Neutrophil (primary cell): Measurements from ENCODE around the gene OGDHL.

Source experiments
- H3K27ac ChIP-seq: fragments of 200-600 bp; sonication (generic); 2 replicates; pipeline ENCODE4 v1.5.1; 2016; ENCODE audit warnings: mild to moderate bottlenecking, moderate library complexity
- H3K27me3 ChIP-seq: fragments of 200-600 bp; sonication (generic); 2 replicates; pipeline ENCODE4 v1.6.0; 2016; ENCODE audit warnings: mild to moderate bottlenecking
- H3K36me3 ChIP-seq: fragments of 200-600 bp; sonication (generic); 2 replicates; pipeline ENCODE4 v1.5.1; 2017
- H3K4me1 ChIP-seq, 2 experiments: fragments of 200-600 bp in 1 of 2; sonication (generic) in 1 of 2; 1 replicate in 1 of 2; 2 replicates in 1 of 2; pipeline versions ENCODE4 v1.5.1 to v1.6.1; 2013 to 2016; ENCODE audit warnings: low read depth in 1 of 2, low read length in 1 of 2, mild to moderate bottlenecking in 1 of 2, moderate library complexity in 1 of 2; ENCODE audit not compliant: control insufficient read depth in 1 of 2, insufficient read depth in 1 of 2
- H3K4me3 ChIP-seq, 2 experiments: fragments of 200-600 bp in 1 of 2; sonication (generic) in 1 of 2; 1 replicate in 1 of 2; 2 replicates in 1 of 2; pipeline ENCODE4 v1.5.1; 2013 to 2016; ENCODE audit warnings: low read depth in 1 of 2, low read length in 1 of 2, mild to moderate bottlenecking in 1 of 2, moderate library complexity in 1 of 2
- H3K9me3 ChIP-seq: fragments of 200-600 bp; sonication (generic); 2 replicates; pipeline ENCODE4 v1.5.1; 2016
- CTCF ChIP-seq: fragments of 200-600 bp; sonication (generic); IDR thresholded peaks from 2 replicates; pipeline ENCODE4 v1.5.1; 2016; ENCODE audit warnings: antibody characterized with exemption

The OGDHL gene

GRCh38 chr10:49769692-49770091 is 7.6 kb upstream of the OGDHL start:
- H3K9me3 ChIP-seq = no peaks in the 10 kb centered on the region
- H3K27ac ChIP-seq = no peak overlapping the region
- H3K4me3 ChIP-seq = no peak overlapping the region
- no peaks in the 10 kb centered on the region for H3K4me1 ChIP-seq
- no peaks in the 10 kb centered on the region for H3K36me3 ChIP-seq
- TF ChIP-seq CTCF = no peak
- H3K27me3 ChIP-seq = peaks cover 97% of the 10 kb centered on the region

DNA sequence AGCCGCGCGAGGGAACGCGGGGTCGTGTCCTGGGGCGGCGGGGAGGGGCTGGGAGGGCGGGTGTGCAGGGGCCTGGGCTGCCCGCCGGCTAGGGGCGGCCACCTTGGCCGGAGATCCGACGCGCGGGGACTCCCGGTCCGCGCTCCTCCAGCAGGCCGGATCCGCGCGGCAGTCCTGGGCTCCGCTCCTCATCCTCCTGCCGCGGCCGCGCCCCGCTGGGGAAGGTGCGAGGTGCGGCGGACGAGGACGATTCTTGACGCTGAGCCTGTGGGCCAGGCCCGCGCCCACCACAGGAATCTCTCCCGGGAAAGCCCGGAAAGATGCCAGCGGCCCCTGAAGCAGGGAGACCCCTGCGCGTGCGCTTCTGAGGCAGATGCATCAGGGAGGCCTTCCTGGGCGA is 6.6 kb upstream of the OGDHL start:
- no peaks in the 10 kb centered on the region for H3K36me3 ChIP-seq
- H3K9me3 ChIP-seq = no peaks in the 10 kb centered on the region
- no peaks in the 10 kb centered on the region for H3K4me1 ChIP-seq
- TF ChIP-seq CTCF = no peak
- no peak overlapping the region for H3K4me3 ChIP-seq
- peaks cover 99% of the 10 kb centered on the region for H3K27me3 ChIP-seq
- H3K27ac ChIP-seq = no peak overlapping the region

DNA sequence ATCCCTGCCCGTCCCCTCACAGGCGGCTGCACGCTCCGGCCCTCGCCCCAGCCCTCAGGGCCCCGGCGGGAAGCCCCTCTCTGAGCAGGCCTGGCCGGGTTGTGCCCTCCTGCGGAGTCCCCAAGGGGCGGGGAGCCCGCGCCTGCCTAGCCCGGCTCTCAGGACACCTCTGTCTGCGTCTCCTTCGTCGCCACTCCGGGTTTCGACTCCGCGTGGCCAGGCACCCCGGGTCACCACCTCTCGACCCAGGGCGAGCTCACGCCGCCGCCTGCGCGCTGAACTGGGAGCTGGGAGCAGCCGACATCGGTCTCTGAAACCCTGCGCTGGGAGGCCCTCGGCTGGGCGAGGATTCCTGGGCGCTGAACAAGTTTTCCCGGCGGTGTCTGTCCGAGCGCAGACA is 6.2 kb upstream of the OGDHL start:
- Histone ChIP-seq H3K27ac (no peak overlapping the region), H3K4me3 (no peak overlapping the region), H3K4me1 (no peaks in the 10 kb centered on the region), H3K27me3 (peaks cover 99% of the 10 kb centered on the region), H3K9me3 (no peaks in the 10 kb centered on the region), H3K36me3 (no peaks in the 10 kb centered on the region)
- TF ChIP-seq CTCF = no peak

- H3K4me3 ChIP-seq = no peak overlapping the region
- H3K9me3 ChIP-seq = no peaks in the 10 kb centered on the region
- no peaks in the 10 kb centered on the region for H3K36me3 ChIP-seq
- no peaks in the 10 kb centered on the region for H3K4me1 ChIP-seq
- peaks cover 99% of the 10 kb centered on the region for H3K27me3 ChIP-seq
- no peak overlapping the region for H3K27ac ChIP-seq
- TF ChIP-seq CTCF = no peak
Observed at GRCh38 chr10:49767752-49768151, 5.6 kb upstream of the OGDHL start.

DNA sequence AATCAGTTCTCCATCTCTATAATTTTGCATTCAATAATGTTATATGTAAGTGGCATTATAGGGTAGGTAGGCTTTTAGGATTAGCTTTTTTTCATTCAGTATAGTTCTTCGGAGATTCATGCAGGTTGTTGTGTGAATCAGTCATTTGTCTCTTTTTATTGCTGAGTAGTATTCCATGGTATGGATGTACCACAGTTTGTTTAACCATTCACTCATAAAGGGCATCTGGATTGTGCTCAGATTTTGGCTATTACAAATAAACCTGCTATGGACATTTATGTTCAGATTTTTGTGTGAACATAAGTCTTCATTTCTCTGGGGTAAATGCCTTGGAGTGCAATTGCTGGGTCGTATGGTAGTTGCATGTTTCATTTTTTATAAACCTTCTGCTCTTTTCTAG is 4.4 kb upstream of the OGDHL start:
- TF ChIP-seq CTCF = no peak
- Histone ChIP-seq H3K27ac (no peak overlapping the region), H3K36me3 (no peaks in the 10 kb centered on the region), H3K4me1 (peaks cover 0 to 5% of the 10 kb centered on the region in 2 experiments), H3K4me3 (no peak overlapping the region), H3K27me3 (peaks cover 99% of the 10 kb centered on the region), H3K9me3 (no peaks in the 10 kb centered on the region)

- no peaks in the 10 kb centered on the region for H3K9me3 ChIP-seq
- H3K36me3 ChIP-seq = no peaks in the 10 kb centered on the region
- H3K27ac ChIP-seq = no peak overlapping the region
- TF ChIP-seq CTCF = no peak
- H3K4me1 ChIP-seq = peaks cover 0 to 5% of the 10 kb centered on the region in 2 experiments
- peaks cover 89% of the 10 kb centered on the region for H3K27me3 ChIP-seq
- H3K4me3 ChIP-seq = no peak overlapping the region
Observed at GRCh38 chr10:49762566-49762877, 399 bp upstream of the OGDHL start.
